ENCODE results near the gene SLC38A7. TPM values are rescaled to one million over a fixed set of nuclear protein-coding genes. Genes with fewer than 3 reads are reported as not detected.

SLC38A7 gene, protein sequence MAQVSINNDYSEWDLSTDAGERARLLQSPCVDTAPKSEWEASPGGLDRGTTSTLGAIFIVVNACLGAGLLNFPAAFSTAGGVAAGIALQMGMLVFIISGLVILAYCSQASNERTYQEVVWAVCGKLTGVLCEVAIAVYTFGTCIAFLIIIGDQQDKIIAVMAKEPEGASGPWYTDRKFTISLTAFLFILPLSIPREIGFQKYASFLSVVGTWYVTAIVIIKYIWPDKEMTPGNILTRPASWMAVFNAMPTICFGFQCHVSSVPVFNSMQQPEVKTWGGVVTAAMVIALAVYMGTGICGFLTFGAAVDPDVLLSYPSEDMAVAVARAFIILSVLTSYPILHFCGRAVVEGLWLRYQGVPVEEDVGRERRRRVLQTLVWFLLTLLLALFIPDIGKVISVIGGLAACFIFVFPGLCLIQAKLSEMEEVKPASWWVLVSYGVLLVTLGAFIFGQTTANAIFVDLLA
- polyA plus RNA-seq, result 10 to 100 TPM in 1 of 4 donors, 1 to 10 TPM in 3; 2.7 to 22.5 (median 5.7) TPM
- long read RNA-seq, donor 1, result 0 reads
- long read RNA-seq, donor 2, full-length matches to known transcripts, result 3 of 3 reads
- long read RNA-seq, donor 2, partial matches to known transcripts, result 0 of 3 reads
- long read RNA-seq, donor 2, other reads (novel, unspliced or antisense), result 0 of 3 reads
- long read RNA-seq, donor 3, result 0 reads
- long read RNA-seq, donor 4, result 0 reads
- long read RNA-seq, donor 5, result 0 reads
- long read RNA-seq, donor 6, full-length matches to known transcripts, result 2 of 2 reads
- long read RNA-seq, donor 6, partial matches to known transcripts, result 0 of 2 reads
- long read RNA-seq, donor 6, other reads (novel, unspliced or antisense), result 0 of 2 reads
- long read RNA-seq, donor 7, full-length matches to known transcripts, result 3 of 3 reads
- long read RNA-seq, donor 7, partial matches to known transcripts, result 0 of 3 reads
- long read RNA-seq, donor 7, other reads (novel, unspliced or antisense), result 0 of 3 reads
- long read RNA-seq, donor 8, result 0 reads
- long read RNA-seq, donor 9, result 0 reads
- long read RNA-seq, donor 10, full-length matches to known transcripts, result 2 of 2 reads
- long read RNA-seq, donor 10, partial matches to known transcripts, result 0 of 2 reads
- long read RNA-seq, donor 10, other reads (novel, unspliced or antisense), result 0 of 2 reads

DNA sequence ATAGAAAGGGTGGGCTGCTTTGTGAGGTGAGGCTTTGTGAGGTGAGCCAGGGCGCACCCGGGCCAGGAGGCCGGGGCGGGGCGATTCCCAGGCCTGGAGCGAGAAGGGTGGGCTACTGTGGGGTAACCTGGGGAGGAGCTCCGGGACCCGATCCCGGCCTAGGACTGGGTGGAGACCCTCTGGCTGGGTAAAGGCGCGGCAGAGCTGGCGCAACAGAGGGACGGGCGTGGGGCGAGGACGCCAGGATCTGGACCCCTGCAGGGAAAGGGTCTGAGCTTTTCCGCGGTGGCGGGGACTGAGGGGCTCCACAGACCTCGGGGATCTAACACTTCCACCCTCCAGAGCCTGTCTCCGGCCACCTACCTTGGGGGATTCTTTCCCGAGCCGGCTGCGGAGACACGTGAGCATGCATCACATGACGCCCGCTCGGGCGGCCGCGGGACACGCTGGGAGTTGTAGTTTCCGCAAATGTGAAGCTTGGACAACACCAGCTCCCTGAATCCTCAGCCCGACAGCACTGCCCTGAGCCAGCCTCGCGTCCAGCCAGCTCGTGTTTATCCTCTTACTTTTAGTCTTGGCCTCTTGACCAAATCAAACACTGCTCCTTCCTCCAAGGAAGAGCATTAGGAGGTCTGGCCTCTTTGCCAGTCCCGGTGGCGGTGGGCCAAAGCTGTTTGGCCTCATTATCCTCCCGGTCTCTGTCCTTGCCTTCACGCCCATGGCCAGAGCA lies at the start of gene SLC38A7:
SLC38A7 (minus strand) TSS at position 417 of the 730 bp plus-strand sequence. CDS start 4,644 bp downstream, outside the sequence.
- H3K4me1 ChIP-seq (ENCODE audit: control insufficient read depth in 3 of 3, insufficient read depth in 2 of 3, low read depth in 1 of 3, low read length in 2 of 3), result peaks cover 0 to 14% (median 5%) of the 10 kb centered on the region in 3 donors
- no peak for FAIRE-seq
- H3K9me3 ChIP-seq (ENCODE audit: control insufficient read depth in 2 of 2, insufficient read depth in 1 of 2, low read depth in 1 of 2, low read length in 1 of 2), result no peaks in the 10 kb centered on the region

DNA sequence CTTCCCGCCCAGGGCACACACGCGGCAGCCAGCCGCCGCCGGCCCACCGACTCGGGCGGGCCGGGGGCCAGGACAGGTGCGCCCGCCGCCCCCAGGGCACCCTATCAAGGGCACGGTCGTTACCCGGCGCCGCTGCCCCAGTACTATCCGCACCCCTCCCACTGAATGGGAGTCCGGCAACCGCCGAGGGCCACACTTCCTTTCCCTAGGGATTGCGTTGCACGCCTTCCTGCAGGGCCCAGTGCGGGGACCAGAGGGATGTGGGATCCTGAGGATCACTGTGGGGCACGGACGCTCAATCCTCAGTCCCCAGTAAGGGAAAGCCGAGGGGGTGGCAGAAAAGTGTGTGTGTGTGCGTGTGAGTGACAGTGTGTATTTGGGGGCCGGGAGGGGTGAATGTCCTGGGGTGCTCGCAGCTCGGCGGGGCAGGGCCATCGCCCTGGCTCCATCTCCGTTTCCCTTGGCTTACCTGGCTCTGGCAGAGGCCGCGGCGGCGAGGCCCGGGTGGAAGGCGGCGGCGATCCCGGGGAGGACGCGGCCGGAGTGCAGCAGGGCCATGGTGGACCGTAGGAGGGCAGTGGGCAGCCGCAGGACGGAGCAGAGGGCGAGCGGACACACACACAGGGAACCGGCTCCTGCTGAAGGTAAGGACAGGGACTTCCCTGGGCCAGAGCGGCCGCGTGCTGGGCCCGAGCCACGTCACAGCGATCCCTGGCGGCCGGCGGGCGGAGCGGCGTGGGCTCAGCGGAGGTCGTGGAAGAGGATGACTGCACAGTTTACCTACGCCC lies 49.3 kb upstream of the SLC38A7 start, which contains the start of gene GOT2:
GOT2 (minus strand) TSS at position 646 of the 788 bp plus-strand sequence; CDS start at position 558, 88 bp downstream.
- peak within 1 kb of the TSS; percentile 76 to 88 (median 82) for H3K4me3 ChIP-seq (ENCODE audit: low read depth in 1 of 3, low read length in 3 of 3)

More for the DNA sequence above, at the start of gene SLC38A7:
- WGBS, 3 donors, result 5 to 8% (median 5%) methylated on average over 35 to 41 of the region's 41 CpGs
- Histone ChIP-seq H3K27ac (ENCODE audit: low read depth in 1 of 3, low read length in 2 of 3) (peak within 1 kb of the TSS in 1 of 3 donors; percentile 68), H3K36me3 (ENCODE audit: control insufficient read depth in 3 of 3, insufficient read depth in 2 of 3, low read depth in 1 of 3, low read length in 3 of 3) (peaks cover 0 to 13% (median 2%) of the 10 kb centered on the region in 3 donors), H3K27me3 (ENCODE audit: control insufficient read depth in 3 of 3, insufficient read depth in 3 of 3, low read length in 3 of 3) (peaks cover 0 to 3% (median 0%) of the 10 kb centered on the region in 3 donors), H3K4me3 (ENCODE audit: low read depth in 1 of 3, low read length in 3 of 3) (peak within 1 kb of the TSS; percentile 57 to 99 (median 85))
- DNase-seq, result peak; percentile 81 to 89

DNA sequence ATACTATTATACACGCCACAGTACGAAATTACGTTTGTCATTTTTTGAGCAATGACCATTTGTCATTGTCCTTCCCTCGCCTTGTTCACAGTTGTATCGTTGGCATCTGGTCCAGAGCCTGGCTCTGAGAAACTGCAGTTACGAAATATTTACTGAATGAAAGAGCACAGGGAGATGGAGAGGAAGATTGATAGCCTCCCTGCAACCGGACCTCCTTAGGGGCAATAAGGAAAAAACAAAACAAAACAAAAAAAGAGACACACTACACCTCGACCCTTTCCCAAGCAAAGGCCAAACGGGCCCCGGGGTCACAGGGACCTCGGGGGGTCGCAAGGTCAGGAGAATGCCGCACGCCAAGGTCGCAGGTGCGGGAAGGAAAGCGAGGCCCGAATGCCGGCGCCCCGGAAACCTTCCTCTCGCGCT lies 48.7 kb upstream of the SLC38A7 start:
- DNase-seq, result peak in 1 of 2 donors; percentile 30

More for the DNA sequence above, 49.3 kb upstream of the SLC38A7 start, which contains the start of gene GOT2:
- Histone ChIP-seq H3K36me3 (ENCODE audit: control insufficient read depth in 3 of 3, insufficient read depth in 2 of 3, low read depth in 1 of 3, low read length in 3 of 3) (peaks cover 0 to 8% (median 0%) of the 10 kb centered on the region in 3 donors), H3K9me3 (ENCODE audit: control insufficient read depth in 2 of 2, insufficient read depth in 1 of 2, low read depth in 1 of 2, low read length in 1 of 2) (no peaks in the 10 kb centered on the region), H3K27me3 (ENCODE audit: control insufficient read depth in 3 of 3, insufficient read depth in 3 of 3, low read length in 3 of 3) (no peaks in the 10 kb centered on the region), H3K4me1 (ENCODE audit: control insufficient read depth in 3 of 3, insufficient read depth in 2 of 3, low read depth in 1 of 3, low read length in 2 of 3) (peaks cover 4 to 6% (median 6%) of the 10 kb centered on the region in 3 donors), H3K27ac (ENCODE audit: low read depth in 1 of 3, low read length in 2 of 3) (peak within 1 kb of the TSS; percentile 73 to 84 (median 77))
- FAIRE-seq (no peak), DNase-seq (peak; percentile 85 to 94)
- WGBS, 3 donors, result 0% methylated on average over 62 to 68 of the region's 68 CpGs

DNA sequence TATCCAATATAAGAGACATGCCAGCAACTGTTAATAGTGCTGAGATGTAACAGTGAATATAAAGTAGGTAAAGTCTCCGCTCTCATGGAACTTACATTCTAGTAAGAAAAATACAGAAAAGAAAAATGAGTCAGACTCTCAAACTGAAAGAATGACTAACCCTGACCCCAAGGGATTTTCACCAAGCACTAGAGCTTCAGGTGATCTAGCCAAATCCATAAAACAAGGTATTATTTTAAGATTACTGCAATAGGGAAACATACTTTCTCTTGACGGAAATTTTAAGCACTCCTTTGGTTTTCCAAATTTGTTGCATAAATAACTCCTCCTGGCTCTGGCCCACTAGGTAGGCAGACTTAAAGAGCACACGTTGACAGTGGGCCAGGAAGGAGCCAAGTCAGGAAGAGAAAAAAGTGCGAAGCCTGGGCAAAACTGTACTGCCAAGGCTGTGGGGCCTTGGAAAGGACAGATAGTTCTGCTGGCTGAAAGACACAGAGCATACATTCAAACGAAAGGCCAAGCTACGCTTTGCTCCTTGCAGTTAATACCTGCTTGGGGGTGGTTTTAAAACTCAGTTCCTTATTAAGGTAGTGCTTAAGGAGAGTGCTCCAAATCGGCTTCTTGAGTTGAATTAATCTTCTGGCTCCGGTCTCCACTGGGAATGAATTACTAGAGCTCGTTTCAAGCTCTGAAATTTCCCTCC lies 48.1 kb upstream of the SLC38A7 start:
- H3K27ac ChIP-seq (ENCODE audit: low read depth in 1 of 3, low read length in 2 of 3), result peak overlapping the region in 2 of 3 donors; percentile 8 to 84
- H3K4me1 ChIP-seq (ENCODE audit: control insufficient read depth in 3 of 3, insufficient read depth in 2 of 3, low read depth in 1 of 3, low read length in 2 of 3), result peaks cover 3 to 6% (median 6%) of the 10 kb centered on the region in 3 donors
- 19 to 42% (median 21%) methylated on average over 9 of the region's 9 CpGs for WGBS, 3 donors
- peak overlapping the region; percentile 76 to 88 (median 82) for H3K4me3 ChIP-seq (ENCODE audit: low read depth in 1 of 3, low read length in 3 of 3)
- no peak for FAIRE-seq
- DNase-seq, result peak; percentile 5 to 21
- H3K36me3 ChIP-seq (ENCODE audit: control insufficient read depth in 3 of 3, insufficient read depth in 2 of 3, low read depth in 1 of 3, low read length in 3 of 3), result peaks cover 0 to 8% (median 0%) of the 10 kb centered on the region in 3 donors
- H3K27me3 ChIP-seq (ENCODE audit: control insufficient read depth in 3 of 3, insufficient read depth in 3 of 3, low read length in 3 of 3), result no peaks in the 10 kb centered on the region
- H3K9me3 ChIP-seq (ENCODE audit: control insufficient read depth in 2 of 2, insufficient read depth in 1 of 2, low read depth in 1 of 2, low read length in 1 of 2), result no peaks in the 10 kb centered on the region

More for the DNA sequence above, 48.7 kb upstream of the SLC38A7 start:
- WGBS, 3 donors, result 0 to 2% (median 2%) methylated on average over 21 to 23 of the region's 23 CpGs
- peaks cover 3 to 6% (median 6%) of the 10 kb centered on the region in 3 donors for H3K4me1 ChIP-seq (ENCODE audit: control insufficient read depth in 3 of 3, insufficient read depth in 2 of 3, low read depth in 1 of 3, low read length in 2 of 3)
- peak overlapping the region; percentile 76 to 88 (median 82) for H3K4me3 ChIP-seq (ENCODE audit: low read depth in 1 of 3, low read length in 3 of 3)
- no peaks in the 10 kb centered on the region for H3K9me3 ChIP-seq (ENCODE audit: control insufficient read depth in 2 of 2, insufficient read depth in 1 of 2, low read depth in 1 of 2, low read length in 1 of 2)
- H3K27me3 ChIP-seq (ENCODE audit: control insufficient read depth in 3 of 3, insufficient read depth in 3 of 3, low read length in 3 of 3), result no peaks in the 10 kb centered on the region
- H3K27ac ChIP-seq (ENCODE audit: low read depth in 1 of 3, low read length in 2 of 3), result peak overlapping the region; percentile 73 to 84 (median 77)
- H3K36me3 ChIP-seq (ENCODE audit: control insufficient read depth in 3 of 3, insufficient read depth in 2 of 3, low read depth in 1 of 3, low read length in 3 of 3), result peaks cover 0 to 8% (median 0%) of the 10 kb centered on the region in 3 donors
- FAIRE-seq, result no peak

DNA sequence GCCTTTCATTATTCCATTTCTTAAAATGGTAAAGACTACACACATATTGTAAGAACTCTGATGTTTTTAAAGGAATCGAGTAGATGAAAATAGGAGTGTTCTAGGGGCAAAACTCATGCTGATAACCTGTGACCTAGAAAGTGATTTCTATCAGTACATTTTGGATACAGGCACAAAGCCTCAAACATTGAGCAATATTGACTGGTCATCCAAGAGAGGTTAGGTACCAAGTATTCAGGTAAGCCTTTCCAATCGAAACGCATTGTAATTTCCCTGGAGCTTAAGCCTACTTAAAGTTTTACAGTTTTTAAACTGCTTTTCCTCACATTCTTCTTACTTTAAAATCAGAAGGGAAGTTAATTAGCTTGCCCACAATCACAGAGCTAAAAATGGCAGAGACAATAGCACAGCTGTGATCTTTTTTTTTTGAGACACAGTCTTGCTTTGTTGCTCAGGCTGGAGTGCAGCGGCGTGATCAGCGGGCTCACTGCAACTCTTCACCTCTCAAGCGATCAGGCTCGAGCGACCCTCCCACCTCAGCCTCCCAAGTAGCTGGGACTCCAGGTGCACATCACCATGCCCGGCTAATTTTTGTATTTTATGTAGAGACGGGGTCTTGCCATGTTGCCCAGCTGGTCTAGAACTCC lies 46.3 kb upstream of the SLC38A7 start:
- H3K36me3 ChIP-seq (ENCODE audit: control insufficient read depth in 3 of 3, insufficient read depth in 2 of 3, low read depth in 1 of 3, low read length in 3 of 3), result peaks cover 0 to 8% (median 0%) of the 10 kb centered on the region in 3 donors
- no peaks in the 10 kb centered on the region for H3K9me3 ChIP-seq (ENCODE audit: control insufficient read depth in 2 of 2, insufficient read depth in 1 of 2, low read depth in 1 of 2, low read length in 1 of 2)
- WGBS, 3 donors, result 92 to 97% (median 95%) methylated on average over 11 of the region's 11 CpGs
- H3K27me3 ChIP-seq (ENCODE audit: control insufficient read depth in 3 of 3, insufficient read depth in 3 of 3, low read length in 3 of 3), result no peaks in the 10 kb centered on the region
- no peak for FAIRE-seq
- H3K4me1 ChIP-seq (ENCODE audit: control insufficient read depth in 3 of 3, insufficient read depth in 2 of 3, low read depth in 1 of 3, low read length in 2 of 3), result peaks cover 3 to 6% (median 6%) of the 10 kb centered on the region in 3 donors
- H3K27ac ChIP-seq (ENCODE audit: low read depth in 1 of 3, low read length in 2 of 3), result no peak overlapping the region
- DNase-seq, result no peak
- no peak overlapping the region for H3K4me3 ChIP-seq (ENCODE audit: low read depth in 1 of 3, low read length in 3 of 3)

DNA sequence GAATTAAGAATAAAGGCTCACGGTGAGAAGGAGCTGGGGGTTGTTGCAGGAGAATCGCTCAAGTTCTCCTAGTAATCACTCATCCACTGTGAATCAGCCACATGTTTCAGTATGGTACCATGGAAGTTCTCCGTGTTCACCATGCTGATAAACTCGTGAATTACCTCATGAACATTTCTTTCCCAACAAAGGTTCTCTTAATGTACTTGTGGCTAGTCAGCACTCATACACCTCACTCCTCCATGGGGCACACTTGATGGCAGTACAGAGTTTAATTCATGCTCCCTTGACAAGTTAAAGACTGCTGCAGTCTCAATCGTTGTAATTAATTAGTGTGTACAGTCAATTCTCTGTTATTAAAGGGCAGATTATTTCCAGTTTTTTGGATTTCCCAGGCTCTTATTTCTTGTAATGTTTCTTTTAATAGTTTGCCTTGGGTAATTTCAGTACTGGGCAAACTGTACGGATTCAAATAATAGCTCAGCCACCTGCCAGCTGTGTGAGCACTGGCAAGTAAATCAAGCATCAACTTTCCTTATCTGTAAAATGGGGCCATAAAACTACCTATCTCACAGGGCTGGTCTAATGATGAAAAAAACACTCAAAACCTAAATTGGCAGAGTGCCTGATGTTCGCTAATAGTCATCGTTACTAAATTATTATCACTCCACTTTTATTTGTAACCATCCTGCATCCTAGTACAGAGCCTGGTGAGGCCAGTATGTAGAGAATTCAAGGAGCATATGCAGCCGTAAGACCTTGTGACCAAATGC lies 43.4 kb upstream of the SLC38A7 start:
- FAIRE-seq (no peak), DNase-seq (peak in 1 of 2 donors; percentile 63)
- Histone ChIP-seq H3K36me3 (ENCODE audit: control insufficient read depth in 3 of 3, insufficient read depth in 2 of 3, low read depth in 1 of 3, low read length in 3 of 3) (peaks cover 0 to 11% (median 4%) of the 10 kb centered on the region in 3 donors), H3K27me3 (ENCODE audit: control insufficient read depth in 3 of 3, insufficient read depth in 3 of 3, low read length in 3 of 3) (no peaks in the 10 kb centered on the region), H3K4me1 (ENCODE audit: control insufficient read depth in 3 of 3, insufficient read depth in 2 of 3, low read depth in 1 of 3, low read length in 2 of 3) (peaks cover 3 to 5% (median 3%) of the 10 kb centered on the region in 3 donors), H3K9me3 (ENCODE audit: control insufficient read depth in 2 of 2, insufficient read depth in 1 of 2, low read depth in 1 of 2, low read length in 1 of 2) (no peaks in the 10 kb centered on the region), H3K27ac (ENCODE audit: low read depth in 1 of 3, low read length in 2 of 3) (no peak overlapping the region), H3K4me3 (ENCODE audit: low read depth in 1 of 3, low read length in 3 of 3) (no peak overlapping the region)
- WGBS, 3 donors, result 55 to 81% (median 69%) methylated on average over 9 of the region's 9 CpGs

All from small intestine (tissue), 16 donors.